Nephron (organoid): ENCODE data around the gene WDR48.

Experiments used
- H3K27ac Mint-ChIP-seq, 3 experiments: 2 replicates each; pipeline ENCODE4 v1.8.0; 2020; ENCODE audit warnings: mixed read lengths in 3 of 3, mild to moderate bottlenecking in 2 of 3, moderate library complexity in 1 of 3
- H3K27me3 Mint-ChIP-seq: 2 replicates; pipeline ENCODE4 v1.8.0; 2021; ENCODE audit warnings: low read depth, mild to moderate bottlenecking, moderate library complexity, mixed read lengths
- H3K36me3 Mint-ChIP-seq: 2 replicates; pipeline ENCODE4 v1.8.0; 2020; ENCODE audit warnings: low read depth, mixed read lengths
- H3K4me1 Mint-ChIP-seq: 2 replicates; pipeline ENCODE4 v1.8.0; 2020; ENCODE audit warnings: mixed read lengths
- H3K4me3 Mint-ChIP-seq, 3 experiments: 2 replicates each; pipeline ENCODE4 v1.8.0; 2020; ENCODE audit warnings: mild to moderate bottlenecking in 3 of 3, mixed read lengths in 3 of 3, moderate library complexity in 2 of 3
- H3K9me3 Mint-ChIP-seq: 2 replicates; pipeline ENCODE4 v1.8.0; 2020; ENCODE audit warnings: mixed read lengths
- CTCF ChIP-seq, 3 experiments: fragments of 200-600 bp; sonication (generic); IDR thresholded peaks; one replicate each; pipeline ENCODE4 v1.5.0; 2021; ENCODE audit warnings: antibody characterized with exemption in 3 of 3; ENCODE audit not compliant: unreplicated experiment in 3 of 3

The WDR48 gene

GRCh38 chr3:39126532-39127071, 74.8 kb downstream of the WDR48 start:
- Mint-ChIP-seq H3K36me3 (no peaks in the 10 kb centered on the region), H3K27ac (peak overlapping the region in 1 of 3 experiments; percentile 2), H3K9me3 (no peaks in the 10 kb centered on the region), H3K4me1 (peaks cover 5% of the 10 kb centered on the region), H3K27me3 (peaks cover 3% of the 10 kb centered on the region), H3K4me3 (no peak overlapping the region)
- TF ChIP-seq CTCF (IDR thresholded peaks at IDR 0.05; ENCODE audit: unreplicated experiment in 3 of 3) = peak; percentile 49 to 53 (median 50)

- Mint-ChIP-seq H3K36me3 (no peaks in the 10 kb centered on the region), H3K27me3 (peaks cover 3% of the 10 kb centered on the region), H3K27ac (no peak overlapping the region), H3K4me3 (no peak overlapping the region), H3K4me1 (peaks cover 5% of the 10 kb centered on the region), H3K9me3 (no peaks in the 10 kb centered on the region)
- no peak for TF ChIP-seq CTCF (IDR thresholded peaks at IDR 0.05; ENCODE audit: unreplicated experiment in 3 of 3)
Measured at GRCh38 chr3:39127269-39127907, 75.6 kb downstream of the WDR48 start.

GRCh38 chr3:39127908-39128304, 76.1 kb downstream of the WDR48 start:
- Mint-ChIP-seq H3K27me3 (peaks cover 3% of the 10 kb centered on the region), H3K27ac (no peak overlapping the region), H3K4me3 (no peak overlapping the region), H3K4me1 (peaks cover 5% of the 10 kb centered on the region), H3K36me3 (no peaks in the 10 kb centered on the region), H3K9me3 (no peaks in the 10 kb centered on the region)
- no peak for TF ChIP-seq CTCF (IDR thresholded peaks at IDR 0.05; ENCODE audit: unreplicated experiment in 3 of 3)

- no peak overlapping the region for H3K4me3 Mint-ChIP-seq
- H3K27me3 Mint-ChIP-seq = peaks cover 3% of the 10 kb centered on the region
- TF ChIP-seq CTCF (IDR thresholded peaks at IDR 0.05; ENCODE audit: unreplicated experiment in 3 of 3) = no peak
- H3K36me3 Mint-ChIP-seq = peaks cover 6% of the 10 kb centered on the region
- H3K27ac Mint-ChIP-seq = no peak overlapping the region
- H3K4me1 Mint-ChIP-seq = peaks cover 5% of the 10 kb centered on the region
- H3K9me3 Mint-ChIP-seq = no peaks in the 10 kb centered on the region
Measured at GRCh38 chr3:39128951-39129350, 77.1 kb downstream of the WDR48 start.

- Mint-ChIP-seq H3K4me1 (peaks cover 5% of the 10 kb centered on the region), H3K27ac (no peak overlapping the region), H3K4me3 (no peak overlapping the region), H3K36me3 (peaks cover 6% of the 10 kb centered on the region), H3K9me3 (no peaks in the 10 kb centered on the region), H3K27me3 (peaks cover 3% of the 10 kb centered on the region)
- TF ChIP-seq CTCF (IDR thresholded peaks at IDR 0.05; ENCODE audit: unreplicated experiment in 3 of 3) = no peak
Measured at GRCh38 chr3:39130026-39130425, 78.2 kb downstream of the WDR48 start.

GRCh38 chr3:39130693-39131265, 79.0 kb downstream of the WDR48 start:
- no peaks in the 10 kb centered on the region for H3K9me3 Mint-ChIP-seq
- no peak for TF ChIP-seq CTCF (IDR thresholded peaks at IDR 0.05; ENCODE audit: unreplicated experiment in 3 of 3)
- H3K27me3 Mint-ChIP-seq = peaks cover 3% of the 10 kb centered on the region
- H3K4me1 Mint-ChIP-seq = peaks cover 5% of the 10 kb centered on the region
- H3K4me3 Mint-ChIP-seq = no peak overlapping the region
- peaks cover 6% of the 10 kb centered on the region for H3K36me3 Mint-ChIP-seq
- no peak overlapping the region for H3K27ac Mint-ChIP-seq
